GM18502 (cell line): ENCODE data around the gene COL12A1.
A peak's percentile ranks its signal among the peaks of the same experiment; 100 is the strongest.

ENCODE experiments used
- ATAC-seq: cut with Tn5 transposase; IDR thresholded peaks from one replicate; pipeline ENCODE4 v1.9.1; 2021; ENCODE audit warnings: mild to moderate bottlenecking; ENCODE audit not compliant: unreplicated experiment, poor library complexity

Gene COL12A1

GRCh38 chr6:75149240-75149639, 56.6 kb downstream of the COL12A1 start:
- ATAC-seq: no peak

GRCh38 chr6:75147512-75147911, 58.3 kb downstream of the COL12A1 start:
- peak; percentile 99 for ATAC-seq

GRCh38 chr6:75145976-75146375, 59.9 kb downstream of the COL12A1 start:
- no peak for ATAC-seq

GRCh38 chr6:75145211-75145610, 60.6 kb downstream of the COL12A1 start:
- ATAC-seq: no peak

- ATAC-seq: no peak
Measured at GRCh38 chr6:75144386-75144785, 61.5 kb downstream of the COL12A1 start.

GRCh38 chr6:75143191-75143590, 62.7 kb downstream of the COL12A1 start:
- no peak for ATAC-seq

GRCh38 chr6:75142721-75143120, 63.1 kb downstream of the COL12A1 start:
- ATAC-seq: no peak

- ATAC-seq: no peak
Measured at GRCh38 chr6:75135876-75136275, 70.0 kb downstream of the COL12A1 start.

- ATAC-seq: no peak
Measured at GRCh38 chr6:75135450-75135849, 70.4 kb downstream of the COL12A1 start.

GRCh38 chr6:75130784-75131183, 75.1 kb downstream of the COL12A1 start:
- no peak for ATAC-seq

GRCh38 chr6:75128878-75129570, 76.8 kb downstream of the COL12A1 start:
- ATAC-seq: no peak

GRCh38 chr6:75126518-75126917, 79.3 kb downstream of the COL12A1 start:
- ATAC-seq: no peak

- ATAC-seq: no peak
Measured at GRCh38 chr6:75124983-75125382, 80.9 kb downstream of the COL12A1 start.

- no peak for ATAC-seq
Measured at GRCh38 chr6:75124085-75124484, 81.8 kb downstream of the COL12A1 start.

- ATAC-seq: no peak
Measured at GRCh38 chr6:75118925-75119515, 86.8 kb downstream of the COL12A1 start.

GRCh38 chr6:75117701-75118100, 88.2 kb downstream of the COL12A1 start:
- no peak for ATAC-seq

GRCh38 chr6:75116946-75117345, 88.9 kb downstream of the COL12A1 start:
- no peak for ATAC-seq

- ATAC-seq: no peak
Measured at GRCh38 chr6:75115481-75115880, 90.4 kb downstream of the COL12A1 start.

- no peak for ATAC-seq
Measured at GRCh38 chr6:75114806-75115205, 91.0 kb downstream of the COL12A1 start.

- ATAC-seq: no peak
Measured at GRCh38 chr6:75114195-75114594, 91.7 kb downstream of the COL12A1 start.

GRCh38 chr6:75113446-75113845, 92.4 kb downstream of the COL12A1 start:
- ATAC-seq: no peak

GRCh38 chr6:75109765-75110164, 96.1 kb downstream of the COL12A1 start:
- ATAC-seq: no peak
